Testis (tissue), 3 donors: ENCODE measurements around the gene DRC7. TPM values are rescaled to one million over a fixed set of nuclear protein-coding genes. Genes with fewer than 3 reads are reported as not detected.

ENCODE experiments used
- DNase-seq: peaks from one replicate; pipeline ENCODE4 v3.0.0-alpha.2; 2019
- H3K27ac ChIP-seq, 2 donors: fragments of 200-600 bp; sonication (generic); one replicate each; pipeline ENCODE4 v1.5.1; 2019
- H3K27me3 ChIP-seq: fragments of 200-600 bp; sonication (generic); one replicate; pipeline ENCODE4 v1.5.1; 2019
- H3K36me3 ChIP-seq: fragments of 200-600 bp; sonication (generic); one replicate; pipeline ENCODE4 v1.5.1; 2017; ENCODE audit warnings: low read depth; ENCODE audit errors: missing control alignments
- H3K4me1 ChIP-seq: fragments of 200-600 bp; sonication (generic); one replicate; pipeline ENCODE4 v1.5.1; 2019
- H3K4me3 ChIP-seq, 2 donors: fragments of 200-600 bp; sonication (generic); one replicate each; pipeline ENCODE4 v1.5.1; 2017 to 2019
- H3K9me3 ChIP-seq: fragments of 200-600 bp; sonication (generic); one replicate; pipeline ENCODE4 v1.5.1; 2017
- POLR2A ChIP-seq: fragments of 450-650 bp; IDR thresholded peaks from one replicate; pipeline ENCODE4 v1.6.1; 2017; ENCODE audit warnings: antibody characterized with exemption, mild to moderate bottlenecking, moderate library complexity
- WGBS, 2 donors: methylation state at CpG; one replicate each; pipeline ENCODE4 v1.1.5; 2018; 5-methylcytosine and 5-hydroxymethylcytosine counted together
- intact Hi-C: fragments of 100-400 bp; cut with DNase I; formaldehyde crosslinking; loops from one replicate; pipeline ENCODE4 v1.15.1; 2023; ENCODE audit warnings: low total_unique reads
- polyA plus RNA-seq: library from polyadenylated mRNA; stranded (reverse); fragments of 350-450 nt; fragmentation: Illumina TruSeq; extraction: RNeasy Lipid Tissue Mini Kit (QIAGEN cat#74804); gene quantifications from one replicate; pipeline ENCODE4 v1.2.3, GENCODE V29; 2014; ENCODE audit warnings: low read depth, low replicate concordance; ENCODE audit not compliant: insufficient read depth
- total RNA-seq, 2 donors: library from RNA; depleted of rRNA; stranded (reverse); fragments of >200 nt; gene quantifications; one replicate each; pipeline ENCODE4 v1.2.3, GENCODE V29; 2016
- TF ChIP-seq, protein P1 (sequence below), 3 experiments: fragments of 450-650 bp in 2 of 3; fragments of 200-600 bp in 1 of 3; sonication (generic) in 1 of 3; IDR thresholded peaks; one replicate each; pipeline ENCODE4 v1.5.1; 2016 to 2019; ENCODE audit warnings: antibody characterized with exemption in 3 of 3, mild to moderate bottlenecking in 2 of 3, moderate library complexity in 1 of 3

Gene DRC7
- total and polyA plus RNA-seq, 3 donors from 2014 or later: 35.4 to 199 (median 62.7) TPM

GRCh38 chr16:57704905-57705852 lies 10.6 kb downstream of the DRC7 start:
- no peak for DNase-seq
- peaks cover 8% of the 10 kb centered on the region for H3K4me1 ChIP-seq
- no peaks in the 10 kb centered on the region for H3K27me3 ChIP-seq
- 82 to 98% methylated on average over 4 of the region's 4 CpGs for WGBS, 2 donors
- intact Hi-C loops: no loop called here
- H3K27ac ChIP-seq: no peak overlapping the region
- no peaks in the 10 kb centered on the region for H3K36me3 ChIP-seq
- no peaks in the 10 kb centered on the region for H3K9me3 ChIP-seq
- TF ChIP-seq, protein P1, sequence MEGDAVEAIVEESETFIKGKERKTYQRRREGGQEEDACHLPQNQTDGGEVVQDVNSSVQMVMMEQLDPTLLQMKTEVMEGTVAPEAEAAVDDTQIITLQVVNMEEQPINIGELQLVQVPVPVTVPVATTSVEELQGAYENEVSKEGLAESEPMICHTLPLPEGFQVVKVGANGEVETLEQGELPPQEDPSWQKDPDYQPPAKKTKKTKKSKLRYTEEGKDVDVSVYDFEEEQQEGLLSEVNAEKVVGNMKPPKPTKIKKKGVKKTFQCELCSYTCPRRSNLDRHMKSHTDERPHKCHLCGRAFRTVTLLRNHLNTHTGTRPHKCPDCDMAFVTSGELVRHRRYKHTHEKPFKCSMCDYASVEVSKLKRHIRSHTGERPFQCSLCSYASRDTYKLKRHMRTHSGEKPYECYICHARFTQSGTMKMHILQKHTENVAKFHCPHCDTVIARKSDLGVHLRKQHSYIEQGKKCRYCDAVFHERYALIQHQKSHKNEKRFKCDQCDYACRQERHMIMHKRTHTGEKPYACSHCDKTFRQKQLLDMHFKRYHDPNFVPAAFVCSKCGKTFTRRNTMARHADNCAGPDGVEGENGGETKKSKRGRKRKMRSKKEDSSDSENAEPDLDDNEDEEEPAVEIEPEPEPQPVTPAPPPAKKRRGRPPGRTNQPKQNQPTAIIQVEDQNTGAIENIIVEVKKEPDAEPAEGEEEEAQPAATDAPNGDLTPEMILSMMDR (IDR thresholded peaks at IDR 0.05): no peak
- TF ChIP-seq POLR2A: no peak
- no peak overlapping the region for H3K4me3 ChIP-seq

- Histone ChIP-seq H3K27ac (no peak overlapping the region), H3K4me1 (no peaks in the 10 kb centered on the region), H3K36me3 (no peaks in the 10 kb centered on the region), H3K9me3 (no peaks in the 10 kb centered on the region), H3K27me3 (no peaks in the 10 kb centered on the region), H3K4me3 (no peak overlapping the region)
- intact Hi-C loops: no loop called here
- no peak for DNase-seq
- TF ChIP-seq, protein P1 (IDR thresholded peaks at IDR 0.05): no peak
- no peak for TF ChIP-seq POLR2A
- 83 to 91% methylated on average over 1 of the region's 1 CpG for WGBS, 2 donors
Measured at GRCh38 chr16:57706717-57707116, 12.1 kb downstream of the DRC7 start.

- no peak overlapping the region for H3K4me3 ChIP-seq
- no peak overlapping the region for H3K27ac ChIP-seq
- H3K27me3 ChIP-seq: no peaks in the 10 kb centered on the region
- TF ChIP-seq POLR2A: no peak
- TF ChIP-seq, protein P1 (IDR thresholded peaks at IDR 0.05): no peak
- WGBS, 2 donors: 87 to 88% methylated on average over 11 of the region's 11 CpGs
- no peaks in the 10 kb centered on the region for H3K9me3 ChIP-seq
- H3K4me1 ChIP-seq: no peaks in the 10 kb centered on the region
- no peaks in the 10 kb centered on the region for H3K36me3 ChIP-seq
- DNase-seq: no peak
- intact Hi-C loops: no loop called here
Measured at GRCh38 chr16:57707331-57707730, 12.7 kb downstream of the DRC7 start.

- intact Hi-C loops: no loop called here
- Histone ChIP-seq H3K9me3 (no peaks in the 10 kb centered on the region), H3K27ac (no peak overlapping the region), H3K4me3 (no peak overlapping the region), H3K36me3 (no peaks in the 10 kb centered on the region), H3K4me1 (no peaks in the 10 kb centered on the region), H3K27me3 (no peaks in the 10 kb centered on the region)
- 88 to 98% methylated on average over 3 of the region's 3 CpGs for WGBS, 2 donors
- TF ChIP-seq POLR2A: no peak
- TF ChIP-seq, protein P1 (IDR thresholded peaks at IDR 0.05): no peak
- no peak for DNase-seq
Measured at GRCh38 chr16:57708168-57708567, 13.6 kb downstream of the DRC7 start.
